Omental fat pad (tissue), 4 donors: Measurements from ENCODE around the gene MYBPC3. TPM values are rescaled to one million over a fixed set of nuclear protein-coding genes. Genes with fewer than 3 reads are reported as not detected.

ENCODE experiments used
- ATAC-seq: fragments of 150-250 bp; one replicate; pipeline ENCODE4 v1.9.1; 2016; ENCODE audit warnings: mild to moderate bottlenecking, moderate library complexity; ENCODE audit not compliant: low FRiP score
- DNase-seq: peaks from one replicate; pipeline ENCODE4 v3.0.0-alpha.2; 2019; ENCODE audit warnings: low spot score
- total RNA-seq, 4 donors: library from RNA; depleted of rRNA; stranded (reverse); fragments of >200 nt; gene quantifications; one replicate each; pipeline ENCODE4 v1.1.0, GENCODE V29; 2016
- TF ChIP-seq, protein P1 (sequence below), 3 donors: fragments of 450-650 bp; IDR thresholded peaks; one replicate each; pipeline ENCODE4 v1.5.1; 2016 to 2017; ENCODE audit warnings: antibody characterized with exemption in 3 of 3, mild to moderate bottlenecking in 3 of 3, moderate library complexity in 2 of 3

The MYBPC3 gene
- total RNA-seq, 4 donors from 2014 or later = 0.19 to 0.79 (median 0.21) TPM

DNA sequence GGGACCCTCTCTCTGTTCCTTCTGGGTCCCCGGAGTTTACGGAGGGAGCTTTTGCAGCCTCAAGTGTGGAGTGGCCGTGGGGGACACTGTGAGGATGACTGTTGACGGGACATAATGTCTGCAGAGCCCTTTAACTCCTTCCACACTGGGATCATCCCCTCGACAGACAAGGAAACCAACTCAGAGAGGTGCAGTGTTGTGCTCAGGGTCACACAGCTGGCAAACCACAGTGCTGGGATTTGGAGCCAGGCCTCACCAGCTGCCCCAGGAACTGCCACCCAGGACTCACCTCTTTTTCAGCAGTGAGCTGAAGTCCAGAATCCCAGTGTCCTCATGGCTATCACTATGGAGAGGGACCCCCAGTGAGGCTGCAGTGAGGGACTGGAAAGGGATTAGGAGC lies 5.4 kb downstream of the MYBPC3 start:
- TF ChIP-seq, protein P1, sequence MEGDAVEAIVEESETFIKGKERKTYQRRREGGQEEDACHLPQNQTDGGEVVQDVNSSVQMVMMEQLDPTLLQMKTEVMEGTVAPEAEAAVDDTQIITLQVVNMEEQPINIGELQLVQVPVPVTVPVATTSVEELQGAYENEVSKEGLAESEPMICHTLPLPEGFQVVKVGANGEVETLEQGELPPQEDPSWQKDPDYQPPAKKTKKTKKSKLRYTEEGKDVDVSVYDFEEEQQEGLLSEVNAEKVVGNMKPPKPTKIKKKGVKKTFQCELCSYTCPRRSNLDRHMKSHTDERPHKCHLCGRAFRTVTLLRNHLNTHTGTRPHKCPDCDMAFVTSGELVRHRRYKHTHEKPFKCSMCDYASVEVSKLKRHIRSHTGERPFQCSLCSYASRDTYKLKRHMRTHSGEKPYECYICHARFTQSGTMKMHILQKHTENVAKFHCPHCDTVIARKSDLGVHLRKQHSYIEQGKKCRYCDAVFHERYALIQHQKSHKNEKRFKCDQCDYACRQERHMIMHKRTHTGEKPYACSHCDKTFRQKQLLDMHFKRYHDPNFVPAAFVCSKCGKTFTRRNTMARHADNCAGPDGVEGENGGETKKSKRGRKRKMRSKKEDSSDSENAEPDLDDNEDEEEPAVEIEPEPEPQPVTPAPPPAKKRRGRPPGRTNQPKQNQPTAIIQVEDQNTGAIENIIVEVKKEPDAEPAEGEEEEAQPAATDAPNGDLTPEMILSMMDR (IDR thresholded peaks at IDR 0.05) = no peak
- no peak for DNase-seq
- no peak for ATAC-seq

DNA sequence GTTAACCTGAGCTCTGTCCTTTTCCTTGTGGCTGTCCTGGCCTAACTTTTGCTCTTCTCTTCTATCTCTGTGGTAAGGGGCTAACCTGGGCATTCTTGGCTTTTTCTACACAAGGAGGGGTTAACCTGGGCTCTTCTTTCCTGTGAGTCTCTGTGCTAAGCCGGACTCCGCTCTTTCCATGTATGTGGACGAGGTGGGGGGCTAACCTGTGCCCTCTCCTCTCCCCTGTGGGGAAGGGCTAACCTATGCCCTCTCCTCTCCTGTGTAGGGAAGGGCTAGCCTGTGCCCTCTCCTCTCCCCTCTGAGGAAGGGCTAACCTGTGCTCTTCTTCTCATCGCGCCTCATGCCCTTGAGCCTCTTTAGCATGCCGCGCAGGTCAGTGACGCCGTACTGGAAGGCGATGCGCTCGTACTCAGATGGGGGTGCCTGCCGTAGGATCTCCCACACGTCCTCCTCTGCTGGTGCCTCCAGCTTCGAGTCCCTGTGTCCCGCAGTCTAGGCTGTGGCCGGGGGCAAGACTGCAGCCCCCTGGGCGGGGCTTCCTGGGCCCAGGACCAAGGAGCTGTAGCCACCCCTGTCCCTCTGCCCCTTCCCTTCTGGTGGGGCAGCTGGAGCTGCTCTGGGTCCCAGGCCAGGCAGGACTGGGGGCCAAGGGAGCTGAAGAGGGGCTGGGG lies 6.5 kb downstream of the MYBPC3 start:
- TF ChIP-seq, protein P1 (IDR thresholded peaks at IDR 0.05) = no peak
- ATAC-seq (no peak), DNase-seq (no peak)

DNA sequence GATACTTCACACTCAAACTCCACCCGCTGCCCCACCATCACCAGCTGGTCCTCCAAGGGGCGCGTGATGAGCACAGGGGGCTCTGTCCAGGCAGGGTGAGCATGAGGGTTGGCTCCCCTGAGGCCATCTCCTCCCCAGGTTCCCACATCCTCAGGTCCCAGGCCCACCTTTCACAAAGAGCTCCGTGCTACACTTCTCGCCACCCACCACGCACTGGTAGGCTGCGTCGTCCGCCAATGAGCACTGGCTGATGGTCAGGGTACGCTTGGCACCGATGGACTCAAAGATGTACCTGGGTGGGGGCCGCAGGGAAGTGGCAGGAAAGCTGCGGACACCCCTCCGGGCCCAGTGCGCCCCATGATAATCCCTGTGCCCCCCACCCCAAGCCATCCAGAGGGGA lies 9.6 kb downstream of the MYBPC3 start:
- TF ChIP-seq, protein P1 (IDR thresholded peaks at IDR 0.05) = no peak
- DNase-seq = no peak
- no peak for ATAC-seq

DNA sequence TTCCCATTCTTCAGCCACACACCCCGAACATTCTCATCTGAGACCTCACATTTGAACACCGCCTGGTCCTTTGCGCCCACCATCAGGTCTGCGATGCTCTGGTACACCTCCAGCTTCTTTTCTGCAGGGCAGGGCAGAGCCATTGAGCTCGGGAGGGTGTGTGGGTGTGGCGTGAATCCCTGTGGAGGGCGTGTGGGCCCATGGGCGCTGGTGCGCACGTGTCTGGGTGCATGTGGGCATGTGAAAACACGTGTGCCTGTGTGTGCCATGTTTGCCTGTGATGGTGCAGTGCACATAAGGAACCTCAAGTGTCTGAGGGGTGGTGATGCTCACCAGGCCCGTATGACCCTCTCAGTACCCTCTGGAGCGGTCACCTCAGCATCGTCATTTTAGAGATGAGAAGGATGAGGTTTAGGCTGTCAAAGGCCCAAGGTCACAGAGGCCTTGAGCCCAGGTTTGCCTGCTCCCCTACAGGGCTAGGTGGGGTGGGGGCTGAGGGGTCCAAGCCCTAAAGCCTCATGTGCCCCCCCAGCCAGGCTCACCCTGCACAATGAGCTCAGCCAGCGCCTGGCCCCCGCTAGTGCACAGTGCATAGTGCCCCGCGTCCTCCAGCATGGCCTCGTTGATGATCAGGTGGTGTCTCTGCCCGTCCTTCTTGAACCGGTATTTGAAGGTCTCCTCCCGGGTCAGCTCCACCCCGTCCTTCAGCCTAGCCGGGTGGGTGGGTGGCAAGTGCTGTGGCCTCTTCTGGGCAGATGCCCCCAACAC lies 10.3 kb downstream of the MYBPC3 start:
- TF ChIP-seq, protein P1 (IDR thresholded peaks at IDR 0.05) = no peak
- no peak for DNase-seq
- ATAC-seq = no peak

DNA sequence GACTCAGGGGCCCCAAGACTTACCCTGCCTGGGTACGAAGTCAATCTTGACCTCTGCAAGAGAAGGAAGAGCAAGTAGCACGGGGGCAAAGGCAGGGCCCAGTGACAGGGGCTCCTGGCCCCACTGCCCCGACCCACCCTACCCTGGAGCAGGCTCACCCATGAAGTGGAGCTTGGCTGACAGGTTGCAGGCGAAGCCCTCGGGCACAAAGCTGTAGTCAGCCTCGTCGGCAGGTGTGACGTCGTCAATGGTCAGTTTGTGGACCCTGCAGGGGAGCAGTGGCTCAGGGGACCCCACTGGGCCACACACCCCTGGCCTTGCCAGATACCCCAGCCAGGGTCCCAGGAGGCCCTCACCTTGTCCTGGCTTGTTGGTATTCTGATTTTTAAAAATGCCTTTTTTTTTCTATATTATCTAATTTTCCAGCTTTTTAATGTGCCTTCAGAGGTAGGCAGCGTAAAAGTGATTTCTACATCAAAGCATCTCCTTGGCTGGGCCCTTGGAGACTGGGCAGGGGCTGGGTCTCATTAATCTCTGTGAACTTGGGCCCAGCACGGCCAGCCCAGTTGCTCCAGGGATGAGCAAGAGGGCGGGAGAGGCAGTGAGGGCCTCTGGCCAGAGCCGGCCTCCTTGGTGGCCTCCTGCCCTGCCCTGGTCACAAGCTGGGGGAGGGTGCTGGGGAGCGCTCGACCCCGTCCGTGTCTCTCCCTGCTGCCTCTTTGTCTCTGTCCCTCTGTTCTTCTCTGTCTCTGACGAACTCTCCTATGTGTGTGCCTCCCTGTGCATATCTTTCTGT lies 11.3 kb downstream of the MYBPC3 start:
- DNase-seq (no peak), ATAC-seq (no peak)

DNA sequence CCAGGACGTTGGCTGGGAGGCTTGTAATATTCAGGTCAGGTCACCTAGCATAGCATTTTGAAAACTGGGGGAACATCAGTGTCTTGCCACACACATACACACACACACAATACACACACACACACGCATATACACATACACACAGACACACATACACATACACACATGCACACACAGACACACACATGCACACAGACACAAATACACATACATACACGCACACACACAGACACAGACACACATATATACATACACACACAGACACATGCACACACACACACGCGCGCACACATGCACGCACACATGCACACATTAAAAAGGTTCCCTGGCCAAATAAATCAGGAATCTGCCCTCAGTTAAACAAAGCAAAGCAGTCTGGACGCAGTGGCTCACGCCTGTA lies 12.5 kb downstream of the MYBPC3 start:
- ATAC-seq = no peak
- DNase-seq = no peak
- TF ChIP-seq, protein P1 (IDR thresholded peaks at IDR 0.05) = no peak

More for the DNA sequence above, 11.3 kb downstream of the MYBPC3 start:
- TF ChIP-seq, protein P1 (IDR thresholded peaks at IDR 0.05) = no peak
